Left lung (tissue), 10 donors: ENCODE results near the gene MGA. TPM values are rescaled to one million over a fixed set of nuclear protein-coding genes. Genes with fewer than 3 reads are reported as not detected.

Source experiments
- ATAC-seq: fragments of 200-7000 bp; cut with Tn5 transposase; one replicate; pipeline ENCODE4 v1.9.1; 2020; ENCODE audit warnings: moderate library complexity
- DNase-seq, 4 donors: peaks; one replicate each; pipeline ENCODE4 v3.0.0-alpha.2; 2013 to 2020
- H3K27ac ChIP-seq, 2 donors: fragments of 200-600 bp; sonication (generic) in 1 of 2; one replicate each; pipeline versions ENCODE4 v1.5.0 to v1.8.0; 2020 to 2021
- H3K27me3 ChIP-seq, 2 donors: fragments of 200-600 bp; sonication (generic) in 1 of 2; one replicate each; pipeline versions ENCODE4 v1.5.0 to v1.8.0; 2020 to 2021
- H3K36me3 ChIP-seq, 2 donors: fragments of 200-600 bp; sonication (generic) in 1 of 2; one replicate each; pipeline versions ENCODE4 v1.5.0 to v1.8.0; 2020 to 2021
- H3K4me1 ChIP-seq, 2 donors: fragments of 200-600 bp; one replicate each; pipeline ENCODE4 v1.8.0; 2021
- H3K4me3 ChIP-seq, 2 donors: fragments of 200-600 bp; sonication (generic) in 1 of 2; one replicate each; pipeline versions ENCODE4 v1.5.0 to v1.8.0; 2020 to 2021; ENCODE audit warnings: mild to moderate bottlenecking in 1 of 2
- H3K9me3 ChIP-seq, 2 donors: fragments of 200-600 bp; sonication (generic) in 1 of 2; one replicate each; pipeline versions ENCODE4 v1.5.0 to v1.8.0; 2020 to 2021
- CTCF ChIP-seq, 2 donors: fragments of 200-600 bp; sonication (generic) in 1 of 2; IDR thresholded peaks; one replicate each; pipeline versions ENCODE4 v1.5.0 to v1.8.0; 2021; ENCODE audit warnings: antibody characterized with exemption in 2 of 2
- intact Hi-C, 2 donors: fragments of 100-400 bp; cut with DNase I; formaldehyde crosslinking; loops; one replicate each; pipeline versions ENCODE4 v1.11.2 to v1.14.2; 2022
- polyA plus RNA-seq, 6 donors: library from polyadenylated mRNA; unstranded; fragments of 120-200 nt; gene quantifications; one replicate each; pipeline ENCODE4 v1.2.1, GENCODE V29; 2013; ENCODE audit not compliant: insufficient read length in 6 of 6
- total RNA-seq, 2 donors: library from RNA; stranded (reverse); fragmentation: NEBNext Ultra II Directional; extraction: Animal tissue kit (Norgen Biotek cat#: 25700); gene quantifications; one replicate each; pipeline ENCODE4 v1.2.1, GENCODE V29; 2021
- donor health status: DM: no; HTN: yes; CAD: no.
- donor health status: DM: no; HTN: no; CAD: no.

Gene MGA
- total and polyA plus RNA-seq, 8 donors: 33.4 to 41.7 (median 39.2) TPM

- ATAC-seq (peak; percentile 82), DNase-seq (no peak)
- Histone ChIP-seq H3K27me3 (no peaks in the 10 kb centered on the region), H3K4me1 (peaks cover 4 to 8% of the 10 kb centered on the region in 2 donors), H3K27ac (no peak overlapping the region), H3K4me3 (no peak overlapping the region), H3K9me3 (no peaks in the 10 kb centered on the region), H3K36me3 (peaks cover 0 to 22% of the 10 kb centered on the region in 2 donors)
- TF ChIP-seq CTCF (IDR thresholded peaks at IDR 0.05): no peak
- intact Hi-C loops: no loop called here
Measured at GRCh38 chr15:41798607-41799487, 138.6 kb downstream of the MGA start.

GRCh38 chr15:41799488-41799805, 139.2 kb downstream of the MGA start:
- intact Hi-C loops: no loop called here
- no peak overlapping the region for H3K4me3 ChIP-seq
- DNase-seq: no peak
- H3K9me3 ChIP-seq: no peaks in the 10 kb centered on the region
- no peak overlapping the region for H3K27ac ChIP-seq
- peaks cover 4 to 8% of the 10 kb centered on the region in 2 donors for H3K4me1 ChIP-seq
- TF ChIP-seq CTCF (IDR thresholded peaks at IDR 0.05): no peak
- H3K27me3 ChIP-seq: no peaks in the 10 kb centered on the region
- peaks cover 0 to 22% of the 10 kb centered on the region in 2 donors for H3K36me3 ChIP-seq
- ATAC-seq: no peak

GRCh38 chr15:41801185-41801584, 141.0 kb downstream of the MGA start:
- H3K9me3 ChIP-seq: no peaks in the 10 kb centered on the region
- ATAC-seq (no peak), DNase-seq (no peak)
- intact Hi-C loops: no loop called here
- TF ChIP-seq CTCF (IDR thresholded peaks at IDR 0.05): no peak
- H3K27ac ChIP-seq: no peak overlapping the region
- H3K4me3 ChIP-seq: no peak overlapping the region
- no peaks in the 10 kb centered on the region for H3K27me3 ChIP-seq
- peaks cover 0 to 22% of the 10 kb centered on the region in 2 donors for H3K36me3 ChIP-seq
- peaks cover 4 to 6% of the 10 kb centered on the region in 2 donors for H3K4me1 ChIP-seq

GRCh38 chr15:41801850-41802455, 141.7 kb downstream of the MGA start:
- DNase-seq (no peak), ATAC-seq (no peak)
- Histone ChIP-seq H3K27ac (no peak overlapping the region), H3K27me3 (no peaks in the 10 kb centered on the region), H3K9me3 (no peaks in the 10 kb centered on the region), H3K4me1 (peaks cover under 1 to 2% of the 10 kb centered on the region in 2 donors), H3K36me3 (peaks cover 0 to 22% of the 10 kb centered on the region in 2 donors), H3K4me3 (no peak overlapping the region)
- no peak for TF ChIP-seq CTCF (IDR thresholded peaks at IDR 0.05)
- intact Hi-C loops: no loop called here

- H3K27ac ChIP-seq: no peak overlapping the region
- ATAC-seq: no peak
Measured at GRCh38 chr15:41804361-41804760, 144.2 kb downstream of the MGA start.

More at GRCh38 chr15:41804361-41804760, 144.2 kb downstream of the MGA start:
- TF ChIP-seq CTCF (IDR thresholded peaks at IDR 0.05): no peak
- Histone ChIP-seq H3K36me3 (peaks cover 0 to 22% of the 10 kb centered on the region in 2 donors), H3K9me3 (no peaks in the 10 kb centered on the region), H3K4me3 (no peak overlapping the region), H3K27me3 (no peaks in the 10 kb centered on the region), H3K4me1 (peaks cover 0 to 4% of the 10 kb centered on the region in 2 donors)
- intact Hi-C loops: no loop called here
- no peak for DNase-seq
